ENCODE measurements around the gene CRY2.

Gene CRY2

GRCh38 chr11:45925550-45925949, 78.3 kb downstream of the CRY2 start:
- H3K36me3 ChIP-seq (ENCODE audit: insufficient read depth, low read length) = no peaks in the 10 kb centered on the region
- H3K9ac ChIP-seq (ENCODE audit: low read depth, low read length) = no peak overlapping the region
- peaks cover 9% of the 10 kb centered on the region for H3K4me1 ChIP-seq (ENCODE audit: insufficient read depth, low read length)
- H3K9me3 ChIP-seq (ENCODE audit: control insufficient read depth, insufficient read depth, low read length) = no peaks in the 10 kb centered on the region

- Histone ChIP-seq H3K9me3 (ENCODE audit: control insufficient read depth, insufficient read depth, low read length) (no peaks in the 10 kb centered on the region), H3K36me3 (ENCODE audit: insufficient read depth, low read length) (no peaks in the 10 kb centered on the region), H3K4me1 (ENCODE audit: insufficient read depth, low read length) (peaks cover 4% of the 10 kb centered on the region), H3K9ac (ENCODE audit: low read depth, low read length) (no peak overlapping the region)
Observed at GRCh38 chr11:45926001-45926401, 78.7 kb downstream of the CRY2 start.

GRCh38 chr11:45926536-45927331, 79.5 kb downstream of the CRY2 start:
- Histone ChIP-seq H3K4me1 (ENCODE audit: insufficient read depth, low read length) (no peaks in the 10 kb centered on the region), H3K9me3 (ENCODE audit: control insufficient read depth, insufficient read depth, low read length) (no peaks in the 10 kb centered on the region), H3K36me3 (ENCODE audit: insufficient read depth, low read length) (no peaks in the 10 kb centered on the region), H3K9ac (ENCODE audit: low read depth, low read length) (no peak overlapping the region)

GRCh38 chr11:45927332-45927683, 80.0 kb downstream of the CRY2 start:
- no peaks in the 10 kb centered on the region for H3K36me3 ChIP-seq (ENCODE audit: insufficient read depth, low read length)
- no peaks in the 10 kb centered on the region for H3K4me1 ChIP-seq (ENCODE audit: insufficient read depth, low read length)

GRCh38 chr11:45927684-45928413, 80.6 kb downstream of the CRY2 start:
- Histone ChIP-seq H3K9me3 (ENCODE audit: control insufficient read depth, insufficient read depth, low read length) (no peaks in the 10 kb centered on the region), H3K9ac (ENCODE audit: low read depth, low read length) (no peak overlapping the region), H3K36me3 (ENCODE audit: insufficient read depth, low read length) (no peaks in the 10 kb centered on the region; the same call in 1 of the 2 replicates), H3K4me1 (ENCODE audit: insufficient read depth, low read length) (no peaks in the 10 kb centered on the region)

More at GRCh38 chr11:45927332-45927683, 80.0 kb downstream of the CRY2 start:
- no peak overlapping the region for H3K9ac ChIP-seq (ENCODE audit: low read depth, low read length)
- H3K9me3 ChIP-seq (ENCODE audit: control insufficient read depth, insufficient read depth, low read length) = no peaks in the 10 kb centered on the region

- Histone ChIP-seq H3K4me1 (ENCODE audit: insufficient read depth, low read length) (no peaks in the 10 kb centered on the region), H3K9ac (ENCODE audit: low read depth, low read length) (no peak overlapping the region), H3K36me3 (ENCODE audit: insufficient read depth, low read length) (no peaks in the 10 kb centered on the region; the same call in 1 of the 2 replicates)
Observed at GRCh38 chr11:45928535-45929215, 81.4 kb downstream of the CRY2 start.

GRCh38 chr11:45929486-45930030, 82.3 kb downstream of the CRY2 start:
- Histone ChIP-seq H3K9ac (ENCODE audit: low read depth, low read length) (no peak overlapping the region), H3K9me3 (ENCODE audit: control insufficient read depth, insufficient read depth, low read length) (no peaks in the 10 kb centered on the region), H3K36me3 (ENCODE audit: insufficient read depth, low read length) (no peaks in the 10 kb centered on the region; the same call in 1 of the 2 replicates), H3K4me1 (ENCODE audit: insufficient read depth, low read length) (no peaks in the 10 kb centered on the region)

More at GRCh38 chr11:45928535-45929215, 81.4 kb downstream of the CRY2 start:
- no peaks in the 10 kb centered on the region for H3K9me3 ChIP-seq (ENCODE audit: control insufficient read depth, insufficient read depth, low read length)

- H3K9me3 ChIP-seq (ENCODE audit: control insufficient read depth, insufficient read depth, low read length) = no peaks in the 10 kb centered on the region
- H3K36me3 ChIP-seq (ENCODE audit: insufficient read depth, low read length) = peaks cover 2% of the 10 kb centered on the region; the same call in 1 of the 2 replicates
- H3K9ac ChIP-seq (ENCODE audit: low read depth, low read length) = no peak overlapping the region
- no peaks in the 10 kb centered on the region for H3K4me1 ChIP-seq (ENCODE audit: insufficient read depth, low read length)
Observed at GRCh38 chr11:45930031-45930794, 82.9 kb downstream of the CRY2 start.

- no peaks in the 10 kb centered on the region for H3K4me1 ChIP-seq (ENCODE audit: insufficient read depth, low read length)
- no peaks in the 10 kb centered on the region for H3K9me3 ChIP-seq (ENCODE audit: control insufficient read depth, insufficient read depth, low read length)
- H3K9ac ChIP-seq (ENCODE audit: low read depth, low read length) = no peak overlapping the region
- peaks cover 5% of the 10 kb centered on the region; the same call in 1 of the 2 replicates for H3K36me3 ChIP-seq (ENCODE audit: insufficient read depth, low read length)
Observed at GRCh38 chr11:45930951-45931570, 83.8 kb downstream of the CRY2 start.

- Histone ChIP-seq H3K36me3 (ENCODE audit: insufficient read depth, low read length) (peaks cover 8% of the 10 kb centered on the region; the same call in 1 of the 2 replicates), H3K9me3 (ENCODE audit: control insufficient read depth, insufficient read depth, low read length) (no peaks in the 10 kb centered on the region), H3K9ac (ENCODE audit: low read depth, low read length) (no peak overlapping the region), H3K4me1 (ENCODE audit: insufficient read depth, low read length) (no peaks in the 10 kb centered on the region)
Observed at GRCh38 chr11:45931739-45932138, 84.5 kb downstream of the CRY2 start.

GRCh38 chr11:45932217-45932616, 84.9 kb downstream of the CRY2 start:
- Histone ChIP-seq H3K36me3 (ENCODE audit: insufficient read depth, low read length) (peaks cover 8% of the 10 kb centered on the region; the same call in 1 of the 2 replicates), H3K9me3 (ENCODE audit: control insufficient read depth, insufficient read depth, low read length) (no peaks in the 10 kb centered on the region), H3K4me1 (ENCODE audit: insufficient read depth, low read length) (no peaks in the 10 kb centered on the region), H3K9ac (ENCODE audit: low read depth, low read length) (no peak overlapping the region)
